ENCODE data around the gene C10orf90.

C10orf90 gene

DNA sequence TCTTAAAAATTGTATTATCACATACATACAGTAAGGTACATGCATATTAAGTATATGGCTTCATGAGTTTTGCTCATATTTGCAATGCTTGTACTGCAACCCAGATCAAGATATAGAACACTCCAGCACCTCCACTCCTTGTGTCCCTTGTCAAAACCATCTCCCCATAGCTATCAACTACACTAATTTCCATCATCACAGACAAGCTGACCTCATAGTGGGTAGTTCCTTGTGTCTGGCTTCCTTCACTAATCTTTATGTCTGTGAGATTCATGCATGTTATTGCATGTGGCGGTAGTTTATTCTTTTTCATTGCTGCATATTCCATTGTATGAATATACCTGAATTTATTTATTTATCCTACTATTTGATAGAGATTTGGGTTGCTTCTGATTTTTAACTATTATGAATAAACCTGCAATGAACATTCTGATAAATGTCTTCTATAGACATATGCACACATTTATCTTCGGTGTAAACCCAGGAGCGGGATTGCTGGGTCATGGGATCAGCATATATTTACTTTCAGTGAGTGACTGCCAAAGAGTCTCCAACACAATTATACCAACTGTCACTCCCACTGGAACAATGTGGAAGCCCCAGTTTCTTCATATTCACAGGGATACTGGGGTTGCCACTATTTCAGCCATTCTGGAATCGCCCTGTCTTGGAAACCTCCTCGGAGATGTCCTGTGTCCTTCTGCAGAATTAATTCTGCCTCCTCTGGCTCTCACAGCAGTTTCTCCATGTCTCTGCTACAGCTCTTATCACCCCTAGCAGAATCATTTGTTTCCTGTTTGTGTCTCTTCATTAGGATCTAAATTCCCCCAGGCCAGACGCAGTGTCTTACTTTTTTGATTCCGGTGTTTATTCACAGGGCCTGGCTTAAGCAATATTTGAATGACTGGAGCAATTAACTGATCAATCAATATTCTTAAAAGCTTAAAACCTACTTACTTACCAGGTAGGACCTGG is 267.5 kb downstream of the C10orf90 start:
- TF ChIP-seq GABPA (IDR thresholded peaks at IDR 0.05; ENCODE audit: low read depth) (no peak), SPI1 (IDR thresholded peaks at IDR 0.05; ENCODE audit: borderline replicate concordance, low read depth) (no peak), POLR2AphosphoS5 (IDR thresholded peaks at IDR 0.05; ENCODE audit: low read depth) (no peak)
- TF ChIP-seq, protein P1, sequence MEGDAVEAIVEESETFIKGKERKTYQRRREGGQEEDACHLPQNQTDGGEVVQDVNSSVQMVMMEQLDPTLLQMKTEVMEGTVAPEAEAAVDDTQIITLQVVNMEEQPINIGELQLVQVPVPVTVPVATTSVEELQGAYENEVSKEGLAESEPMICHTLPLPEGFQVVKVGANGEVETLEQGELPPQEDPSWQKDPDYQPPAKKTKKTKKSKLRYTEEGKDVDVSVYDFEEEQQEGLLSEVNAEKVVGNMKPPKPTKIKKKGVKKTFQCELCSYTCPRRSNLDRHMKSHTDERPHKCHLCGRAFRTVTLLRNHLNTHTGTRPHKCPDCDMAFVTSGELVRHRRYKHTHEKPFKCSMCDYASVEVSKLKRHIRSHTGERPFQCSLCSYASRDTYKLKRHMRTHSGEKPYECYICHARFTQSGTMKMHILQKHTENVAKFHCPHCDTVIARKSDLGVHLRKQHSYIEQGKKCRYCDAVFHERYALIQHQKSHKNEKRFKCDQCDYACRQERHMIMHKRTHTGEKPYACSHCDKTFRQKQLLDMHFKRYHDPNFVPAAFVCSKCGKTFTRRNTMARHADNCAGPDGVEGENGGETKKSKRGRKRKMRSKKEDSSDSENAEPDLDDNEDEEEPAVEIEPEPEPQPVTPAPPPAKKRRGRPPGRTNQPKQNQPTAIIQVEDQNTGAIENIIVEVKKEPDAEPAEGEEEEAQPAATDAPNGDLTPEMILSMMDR (IDR thresholded peaks at IDR 0.05; ENCODE audit: insufficient read depth, low read length): no peak
- TF ChIP-seq, protein P2, sequence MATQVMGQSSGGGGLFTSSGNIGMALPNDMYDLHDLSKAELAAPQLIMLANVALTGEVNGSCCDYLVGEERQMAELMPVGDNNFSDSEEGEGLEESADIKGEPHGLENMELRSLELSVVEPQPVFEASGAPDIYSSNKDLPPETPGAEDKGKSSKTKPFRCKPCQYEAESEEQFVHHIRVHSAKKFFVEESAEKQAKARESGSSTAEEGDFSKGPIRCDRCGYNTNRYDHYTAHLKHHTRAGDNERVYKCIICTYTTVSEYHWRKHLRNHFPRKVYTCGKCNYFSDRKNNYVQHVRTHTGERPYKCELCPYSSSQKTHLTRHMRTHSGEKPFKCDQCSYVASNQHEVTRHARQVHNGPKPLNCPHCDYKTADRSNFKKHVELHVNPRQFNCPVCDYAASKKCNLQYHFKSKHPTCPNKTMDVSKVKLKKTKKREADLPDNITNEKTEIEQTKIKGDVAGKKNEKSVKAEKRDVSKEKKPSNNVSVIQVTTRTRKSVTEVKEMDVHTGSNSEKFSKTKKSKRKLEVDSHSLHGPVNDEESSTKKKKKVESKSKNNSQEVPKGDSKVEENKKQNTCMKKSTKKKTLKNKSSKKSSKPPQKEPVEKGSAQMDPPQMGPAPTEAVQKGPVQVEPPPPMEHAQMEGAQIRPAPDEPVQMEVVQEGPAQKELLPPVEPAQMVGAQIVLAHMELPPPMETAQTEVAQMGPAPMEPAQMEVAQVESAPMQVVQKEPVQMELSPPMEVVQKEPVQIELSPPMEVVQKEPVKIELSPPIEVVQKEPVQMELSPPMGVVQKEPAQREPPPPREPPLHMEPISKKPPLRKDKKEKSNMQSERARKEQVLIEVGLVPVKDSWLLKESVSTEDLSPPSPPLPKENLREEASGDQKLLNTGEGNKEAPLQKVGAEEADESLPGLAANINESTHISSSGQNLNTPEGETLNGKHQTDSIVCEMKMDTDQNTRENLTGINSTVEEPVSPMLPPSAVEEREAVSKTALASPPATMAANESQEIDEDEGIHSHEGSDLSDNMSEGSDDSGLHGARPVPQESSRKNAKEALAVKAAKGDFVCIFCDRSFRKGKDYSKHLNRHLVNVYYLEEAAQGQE (IDR thresholded peaks at IDR 0.05; ENCODE audit: insufficient replicate concordance, low read depth): no peak
- Histone ChIP-seq H3K27ac (replicated peaks) (no peak overlapping the region), H3K4me3 (replicated peaks; ENCODE audit: insufficient read depth, low read length) (no peak overlapping the region), H3K27me3 (ENCODE audit: insufficient read depth, poor library complexity, severe bottlenecking) (no peaks in the 10 kb centered on the region)
- no peak for DNase-seq (ENCODE audit: low read depth in 1 of 2, low spot score in 1 of 2)

DNA sequence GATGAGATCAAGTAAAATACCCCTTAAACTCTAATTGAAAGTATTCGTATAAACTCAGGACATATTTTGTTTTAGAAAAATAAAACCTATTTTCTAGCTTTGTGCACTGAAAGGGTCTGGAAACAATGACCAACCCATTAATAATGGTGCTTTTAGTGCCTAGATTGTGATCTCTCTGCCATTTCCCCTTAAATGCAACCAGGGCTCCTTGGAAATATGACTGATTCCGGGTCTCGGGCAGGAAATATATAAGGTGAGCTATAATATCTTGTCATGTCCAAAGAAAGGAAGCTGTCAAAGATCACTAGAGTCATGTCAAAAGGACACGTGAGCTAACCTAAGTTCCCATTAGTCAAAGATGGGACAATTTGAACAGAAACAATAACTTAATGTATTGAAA is 269.9 kb downstream of the C10orf90 start:
- no peaks in the 10 kb centered on the region for H3K27me3 ChIP-seq (ENCODE audit: insufficient read depth, poor library complexity, severe bottlenecking)
- TF ChIP-seq GABPA (IDR thresholded peaks at IDR 0.05; ENCODE audit: low read depth) (no peak), POLR2AphosphoS5 (IDR thresholded peaks at IDR 0.05; ENCODE audit: low read depth) (no peak), SPI1 (IDR thresholded peaks at IDR 0.05; ENCODE audit: borderline replicate concordance, low read depth) (no peak)
- TF ChIP-seq, protein P2 (IDR thresholded peaks at IDR 0.05; ENCODE audit: insufficient replicate concordance, low read depth): no peak
- TF ChIP-seq, protein P1 (IDR thresholded peaks at IDR 0.05; ENCODE audit: insufficient read depth, low read length): no peak
- no peak overlapping the region for H3K4me3 ChIP-seq (replicated peaks; ENCODE audit: insufficient read depth, low read length)
- no peak overlapping the region for H3K27ac ChIP-seq (replicated peaks)
- no peak for DNase-seq (ENCODE audit: low read depth in 1 of 2, low spot score in 1 of 2)

DNA sequence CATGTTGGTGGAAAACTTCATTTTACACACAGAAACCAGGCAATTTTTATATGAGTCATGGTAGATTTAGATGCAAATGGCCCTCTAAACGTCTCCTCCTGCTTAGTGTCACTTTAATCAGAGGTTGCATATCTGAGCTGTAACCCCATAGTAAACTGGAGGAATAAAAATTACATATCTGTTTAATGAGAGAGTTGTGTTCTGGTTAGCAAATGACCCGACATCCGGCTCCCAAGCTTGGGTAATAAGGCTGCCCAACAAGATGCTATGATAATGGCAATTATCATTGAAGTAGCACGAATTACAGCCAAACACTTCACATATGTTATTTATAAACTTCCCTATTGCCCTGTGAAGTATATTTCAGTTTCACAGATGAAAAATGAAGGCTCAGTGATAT is 271.6 kb downstream of the C10orf90 start:
- DNase-seq (ENCODE audit: low read depth in 1 of 2, low spot score in 1 of 2): no peak
- Histone ChIP-seq H3K4me3 (replicated peaks; ENCODE audit: insufficient read depth, low read length) (no peak overlapping the region), H3K27me3 (ENCODE audit: insufficient read depth, poor library complexity, severe bottlenecking) (no peaks in the 10 kb centered on the region), H3K27ac (replicated peaks) (no peak overlapping the region)
- TF ChIP-seq, protein P1 (IDR thresholded peaks at IDR 0.05; ENCODE audit: insufficient read depth, low read length): no peak
- TF ChIP-seq POLR2AphosphoS5 (IDR thresholded peaks at IDR 0.05; ENCODE audit: low read depth): no peak
- TF ChIP-seq GABPA (IDR thresholded peaks at IDR 0.05; ENCODE audit: low read depth): no peak
- no peak for TF ChIP-seq SPI1 (IDR thresholded peaks at IDR 0.05; ENCODE audit: borderline replicate concordance, low read depth)
- TF ChIP-seq, protein P2 (IDR thresholded peaks at IDR 0.05; ENCODE audit: insufficient replicate concordance, low read depth): no peak

All from HL-60 (cell line).